ENCODE results near the gene PDZD7.
A peak's percentile ranks its signal among the peaks of the same experiment; 100 is the strongest.

PDZD7 gene

DNA sequence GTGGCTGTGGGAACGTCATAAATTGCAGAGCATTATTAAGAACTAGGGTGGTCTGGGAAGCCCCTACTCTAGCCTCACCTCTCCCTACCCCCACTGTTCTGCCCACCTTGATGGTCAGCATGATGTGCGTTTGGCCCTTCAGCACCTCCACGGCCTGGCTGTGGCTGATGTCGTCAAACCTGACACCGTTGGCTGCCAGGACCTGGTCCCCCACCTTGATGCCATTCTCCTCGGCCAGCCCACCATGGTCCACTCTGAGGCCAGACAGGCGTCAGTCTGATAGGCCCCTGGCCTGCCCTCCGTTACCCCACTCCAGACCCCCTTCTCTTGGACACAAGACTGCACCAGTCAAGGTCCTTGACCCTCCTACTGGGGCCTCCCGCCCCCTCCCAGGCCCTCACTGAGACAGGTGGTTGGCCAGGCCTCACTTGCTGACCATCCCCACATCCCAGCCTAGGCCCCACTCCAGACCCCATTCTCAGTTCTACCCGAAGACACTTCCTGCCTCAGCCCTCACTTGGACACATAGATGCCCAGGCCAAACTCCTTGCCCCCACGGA lies 9.2 kb downstream of the PDZD7 start:
- no peaks in the 10 kb centered on the region for H3K36me3 ChIP-seq (ENCODE audit: insufficient read depth, insufficient read length, low read length)
- no peak for DNase-seq (ENCODE audit: low read depth, low spot score)
- H3K9ac ChIP-seq (ENCODE audit: insufficient read length, low read depth) = no peak overlapping the region
- no peak for TF ChIP-seq YY1 (IDR thresholded peaks at IDR 0.05; ENCODE audit: insufficient read depth, insufficient read length)
- TF ChIP-seq ZNF274 (IDR thresholded peaks at IDR 0.05; ENCODE audit: low read depth, low read length) = no peak
- no peak for TF ChIP-seq SUZ12 (IDR thresholded peaks at IDR 0.05; ENCODE audit: extremely low read depth, insufficient read depth, insufficient read length)
- peaks cover 6% of the 10 kb centered on the region for H3K4me1 ChIP-seq (ENCODE audit: insufficient read depth, insufficient read length)
- no peak overlapping the region for H3K4me3 ChIP-seq (ENCODE audit: insufficient read length, low read depth)
- H3K9me3 ChIP-seq (ENCODE audit: insufficient read depth, low read length) = no peaks in the 10 kb centered on the region
- peaks cover 21% of the 10 kb centered on the region for H3K27me3 ChIP-seq (ENCODE audit: insufficient read depth, insufficient read length)

DNA sequence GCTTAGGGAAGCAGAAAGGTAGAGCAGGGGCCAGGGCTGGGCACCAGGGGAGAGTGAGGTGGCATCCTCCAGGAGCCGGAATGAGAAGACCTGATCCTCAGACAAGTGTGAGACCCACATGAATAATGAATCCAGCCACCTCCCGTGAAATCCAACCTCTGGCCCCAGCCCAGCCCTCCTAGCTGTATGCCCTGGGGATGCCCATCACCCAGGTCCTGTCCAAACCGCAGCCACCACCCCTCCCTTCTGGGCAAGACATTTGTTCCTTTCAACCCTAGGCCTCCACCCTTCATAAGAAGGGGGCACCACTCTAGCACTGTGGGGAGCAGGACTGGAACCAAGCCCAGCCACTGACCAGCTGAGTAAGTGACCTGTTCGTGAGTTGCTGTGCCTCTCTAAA lies 9.7 kb downstream of the PDZD7 start:
- H3K9me3 ChIP-seq (ENCODE audit: insufficient read depth, low read length) = no peaks in the 10 kb centered on the region
- peaks cover 21% of the 10 kb centered on the region for H3K27me3 ChIP-seq (ENCODE audit: insufficient read depth, insufficient read length)
- H3K9ac ChIP-seq (ENCODE audit: insufficient read length, low read depth) = no peak overlapping the region
- no peak for DNase-seq (ENCODE audit: low read depth, low spot score)
- no peak for TF ChIP-seq ZNF274 (IDR thresholded peaks at IDR 0.05; ENCODE audit: low read depth, low read length)
- TF ChIP-seq SUZ12 (IDR thresholded peaks at IDR 0.05; ENCODE audit: extremely low read depth, insufficient read depth, insufficient read length) = no peak
- TF ChIP-seq YY1 (IDR thresholded peaks at IDR 0.05; ENCODE audit: insufficient read depth, insufficient read length) = no peak
- no peak overlapping the region for H3K4me3 ChIP-seq (ENCODE audit: insufficient read length, low read depth)
- peaks cover 8% of the 10 kb centered on the region for H3K4me1 ChIP-seq (ENCODE audit: insufficient read depth, insufficient read length)
- no peaks in the 10 kb centered on the region for H3K36me3 ChIP-seq (ENCODE audit: insufficient read depth, insufficient read length, low read length)

DNA sequence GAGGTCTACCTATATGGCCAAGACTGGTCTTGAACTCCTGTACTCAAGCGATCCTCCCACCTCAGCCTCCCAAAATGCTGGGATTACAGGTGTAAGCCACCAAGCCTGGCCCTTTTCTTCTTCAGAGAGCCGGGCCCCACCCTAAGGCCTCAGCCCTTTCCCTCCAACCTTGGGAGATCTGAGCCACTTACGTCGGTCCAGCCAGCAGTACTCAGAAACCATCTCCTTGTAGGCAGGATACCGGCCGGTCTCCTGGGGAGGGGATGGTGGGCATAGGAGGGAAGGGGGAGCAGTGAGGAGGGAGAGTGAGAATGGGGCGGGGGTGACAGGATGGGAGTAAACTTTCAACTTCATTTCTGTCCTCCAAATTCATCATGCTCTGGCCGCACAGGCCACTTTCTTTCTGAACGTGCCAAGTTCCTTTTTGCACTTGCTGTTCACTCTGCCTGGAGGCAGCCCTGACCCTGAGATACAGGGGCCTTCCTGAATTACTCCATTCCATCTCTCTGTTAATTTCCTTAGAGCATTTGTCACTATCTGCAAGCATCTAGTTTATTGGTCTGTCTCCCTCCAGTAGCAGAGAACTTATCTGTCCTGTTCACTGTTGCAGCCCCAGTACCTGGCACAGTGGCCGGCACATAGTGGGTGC lies 10.4 kb downstream of the PDZD7 start:
- TF ChIP-seq SUZ12 (IDR thresholded peaks at IDR 0.05; ENCODE audit: extremely low read depth, insufficient read depth, insufficient read length) (no peak), YY1 (IDR thresholded peaks at IDR 0.05; ENCODE audit: insufficient read depth, insufficient read length) (no peak), ZNF274 (IDR thresholded peaks at IDR 0.05; ENCODE audit: low read depth, low read length) (no peak)
- DNase-seq (ENCODE audit: low read depth, low spot score) = no peak
- no peak overlapping the region for H3K9ac ChIP-seq (ENCODE audit: insufficient read length, low read depth)
- no peaks in the 10 kb centered on the region for H3K9me3 ChIP-seq (ENCODE audit: insufficient read depth, low read length)
- peaks cover 9% of the 10 kb centered on the region for H3K4me1 ChIP-seq (ENCODE audit: insufficient read depth, insufficient read length)
- no peak overlapping the region for H3K4me3 ChIP-seq (ENCODE audit: insufficient read length, low read depth)
- H3K36me3 ChIP-seq (ENCODE audit: insufficient read depth, insufficient read length, low read length) = no peaks in the 10 kb centered on the region
- peaks cover 21% of the 10 kb centered on the region for H3K27me3 ChIP-seq (ENCODE audit: insufficient read depth, insufficient read length)

DNA sequence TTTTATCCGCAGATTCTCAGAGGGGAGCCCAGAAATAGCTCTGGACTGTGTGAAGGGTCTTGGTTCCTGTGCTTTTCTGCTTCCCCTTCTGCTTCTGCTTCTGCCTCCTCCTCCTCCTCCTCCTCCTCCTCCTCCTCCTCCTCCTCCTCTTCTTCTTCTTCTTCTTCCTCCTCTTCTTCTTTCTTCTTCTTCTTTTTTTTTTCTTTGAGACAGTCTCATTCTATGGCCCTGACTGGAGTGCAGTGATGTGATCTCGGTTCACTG lies 11.6 kb downstream of the PDZD7 start:
- no peak for TF ChIP-seq YY1 (IDR thresholded peaks at IDR 0.05; ENCODE audit: insufficient read depth, insufficient read length)
- peak overlapping the region; percentile 4 for H3K4me3 ChIP-seq (ENCODE audit: insufficient read length, low read depth)
- H3K27me3 ChIP-seq (ENCODE audit: insufficient read depth, insufficient read length) = peaks cover 21% of the 10 kb centered on the region
- H3K4me1 ChIP-seq (ENCODE audit: insufficient read depth, insufficient read length) = peaks cover 10% of the 10 kb centered on the region
- no peaks in the 10 kb centered on the region for H3K9me3 ChIP-seq (ENCODE audit: insufficient read depth, low read length)
- H3K9ac ChIP-seq (ENCODE audit: insufficient read length, low read depth) = peak overlapping the region; percentile 74
- no peaks in the 10 kb centered on the region for H3K36me3 ChIP-seq (ENCODE audit: insufficient read depth, insufficient read length, low read length)
- no peak for DNase-seq (ENCODE audit: low read depth, low spot score)

- H3K9me3 ChIP-seq (ENCODE audit: insufficient read depth, low read length) = no peaks in the 10 kb centered on the region
- TF ChIP-seq YY1 (IDR thresholded peaks at IDR 0.05; ENCODE audit: insufficient read depth, insufficient read length) = no peak
- TF ChIP-seq SUZ12 (IDR thresholded peaks at IDR 0.05; ENCODE audit: extremely low read depth, insufficient read depth, insufficient read length) = no peak
- TF ChIP-seq ZNF274 (IDR thresholded peaks at IDR 0.05; ENCODE audit: low read depth, low read length) = no peak
- peak overlapping the region; percentile 74 for H3K9ac ChIP-seq (ENCODE audit: insufficient read length, low read depth)
- H3K36me3 ChIP-seq (ENCODE audit: insufficient read depth, insufficient read length, low read length) = no peaks in the 10 kb centered on the region
- peaks cover 21% of the 10 kb centered on the region for H3K27me3 ChIP-seq (ENCODE audit: insufficient read depth, insufficient read length)
- DNase-seq (ENCODE audit: low read depth, low spot score) = peak; percentile 70
- H3K4me3 ChIP-seq (ENCODE audit: insufficient read length, low read depth) = peak overlapping the region; percentile 27
- peaks cover 10% of the 10 kb centered on the region for H3K4me1 ChIP-seq (ENCODE audit: insufficient read depth, insufficient read length)
Measured at GRCh38 chr10:101018600-101019439, 12.1 kb downstream of the PDZD7 start.

- DNase-seq (ENCODE audit: low read depth, low spot score) = no peak
- H3K9ac ChIP-seq (ENCODE audit: insufficient read length, low read depth) = peak overlapping the region; percentile 74
- H3K4me3 ChIP-seq (ENCODE audit: insufficient read length, low read depth) = peak overlapping the region; percentile 27
Measured at GRCh38 chr10:101018118-101018599, 12.8 kb downstream of the PDZD7 start.

DNA sequence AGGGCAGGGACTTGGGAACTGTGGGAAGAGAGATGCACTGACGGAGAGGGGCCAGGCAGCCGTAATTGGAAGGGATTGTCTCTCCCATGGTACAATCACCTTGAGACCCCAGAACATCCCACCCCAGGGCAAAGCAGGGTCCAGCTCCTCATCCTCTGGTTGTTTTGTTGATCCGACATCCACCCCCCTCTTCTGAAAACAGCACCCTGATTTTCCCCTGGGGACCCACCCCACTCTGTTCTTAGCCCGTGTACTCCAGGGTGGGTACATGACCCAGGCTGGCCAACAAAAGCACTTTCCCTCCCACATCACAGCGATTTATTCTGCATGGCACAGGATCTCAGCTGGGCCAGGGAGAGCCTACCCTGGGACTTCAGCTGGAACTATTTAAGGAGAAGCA lies 14.1 kb downstream of the PDZD7 start:
- TF ChIP-seq YY1 (IDR thresholded peaks at IDR 0.05; ENCODE audit: insufficient read depth, insufficient read length) (no peak), ZNF274 (IDR thresholded peaks at IDR 0.05; ENCODE audit: low read depth, low read length) (no peak)
- DNase-seq (ENCODE audit: low read depth, low spot score) = no peak
- no peak overlapping the region for H3K4me3 ChIP-seq (ENCODE audit: insufficient read length, low read depth)
- H3K27me3 ChIP-seq (ENCODE audit: insufficient read depth, insufficient read length) = peaks cover 21% of the 10 kb centered on the region
- peaks cover 13% of the 10 kb centered on the region for H3K4me1 ChIP-seq (ENCODE audit: insufficient read depth, insufficient read length)
- H3K9me3 ChIP-seq (ENCODE audit: insufficient read depth, low read length) = no peaks in the 10 kb centered on the region
- H3K9ac ChIP-seq (ENCODE audit: insufficient read length, low read depth) = no peak overlapping the region
- H3K36me3 ChIP-seq (ENCODE audit: insufficient read depth, insufficient read length, low read length) = no peaks in the 10 kb centered on the region

More at GRCh38 chr10:101018118-101018599, 12.8 kb downstream of the PDZD7 start:
- Histone ChIP-seq H3K27me3 (ENCODE audit: insufficient read depth, insufficient read length) (peaks cover 21% of the 10 kb centered on the region), H3K9me3 (ENCODE audit: insufficient read depth, low read length) (no peaks in the 10 kb centered on the region), H3K4me1 (ENCODE audit: insufficient read depth, insufficient read length) (peaks cover 10% of the 10 kb centered on the region), H3K36me3 (ENCODE audit: insufficient read depth, insufficient read length, low read length) (no peaks in the 10 kb centered on the region)
- TF ChIP-seq ZNF274 (IDR thresholded peaks at IDR 0.05; ENCODE audit: low read depth, low read length) = no peak
- TF ChIP-seq YY1 (IDR thresholded peaks at IDR 0.05; ENCODE audit: insufficient read depth, insufficient read length) = no peak
- TF ChIP-seq SUZ12 (IDR thresholded peaks at IDR 0.05; ENCODE audit: extremely low read depth, insufficient read depth, insufficient read length) = no peak
